GM23248 (cell line): ENCODE measurements around the gene GALE.

Experiments
- EZH2 ChIP-seq: fragments of 200-600 bp; sonication (generic); IDR thresholded peaks from 2 replicates; pipeline ENCODE4 v1.6.1; 2018; ENCODE audit warnings: antibody characterized with exemption, mild to moderate bottlenecking; ENCODE audit not compliant: insufficient read depth, poor library complexity, severe bottlenecking
- EZH2phosphoT487 ChIP-seq: fragments of 200-600 bp; sonication (generic); IDR thresholded peaks from 2 replicates; pipeline ENCODE4 v1.6.1; 2018; ENCODE audit warnings: antibody characterized with exemption, moderate library complexity, mild to moderate bottlenecking, low read depth; ENCODE audit not compliant: insufficient read depth

DNA sequence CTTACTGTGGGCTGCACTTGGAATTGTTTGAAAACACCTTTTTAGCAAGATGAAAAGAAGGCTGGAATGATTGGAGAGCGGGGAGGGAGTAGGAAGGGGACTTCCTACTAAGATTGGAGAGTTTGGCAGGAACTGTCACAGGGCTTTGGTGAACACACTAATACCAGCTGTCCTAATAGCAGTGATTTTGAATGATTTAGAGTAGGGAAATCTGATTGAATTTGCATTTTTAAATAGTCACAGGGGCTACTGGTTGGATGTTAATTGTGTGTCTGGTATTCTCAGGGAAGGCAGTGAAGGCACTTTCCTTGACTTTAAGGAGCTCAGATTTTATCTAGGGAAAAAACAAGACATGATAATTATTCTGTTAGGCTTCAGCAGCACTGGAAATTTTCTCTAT lies 27.2 kb upstream of the GALE start:
- TF ChIP-seq EZH2phosphoT487 (no peak), EZH2 (no peak)
